Prostate gland (tissue), 2 donors: ENCODE results near the gene KIR3DL3.
"Not testable (repeated sequence)": the region's sequence is repeated elsewhere in the genome, so short reads cannot be mapped to it uniquely, and the experiment has no call there.

Experiments used
- POLR2AphosphoS5 ChIP-seq: sonication (generic); formaldehyde crosslinking; IDR thresholded peaks from one replicate; pipeline ENCODE4 v1.6.1; 2017; ENCODE audit warnings: antibody characterized with exemption
- TF ChIP-seq, protein P1 (sequence below), 4 experiments: fragments of 200-600 bp in 2 of 4; fragments of 450-650 bp in 2 of 4; sonication (generic) in 2 of 4; IDR thresholded peaks; 1 replicate in 3 of 4; 2 replicates in 1 of 4; pipeline ENCODE4 v1.5.1; 2016 to 2019; ENCODE audit warnings: antibody characterized with exemption in 4 of 4, mild to moderate bottlenecking in 2 of 4, moderate library complexity in 2 of 4

DNA sequence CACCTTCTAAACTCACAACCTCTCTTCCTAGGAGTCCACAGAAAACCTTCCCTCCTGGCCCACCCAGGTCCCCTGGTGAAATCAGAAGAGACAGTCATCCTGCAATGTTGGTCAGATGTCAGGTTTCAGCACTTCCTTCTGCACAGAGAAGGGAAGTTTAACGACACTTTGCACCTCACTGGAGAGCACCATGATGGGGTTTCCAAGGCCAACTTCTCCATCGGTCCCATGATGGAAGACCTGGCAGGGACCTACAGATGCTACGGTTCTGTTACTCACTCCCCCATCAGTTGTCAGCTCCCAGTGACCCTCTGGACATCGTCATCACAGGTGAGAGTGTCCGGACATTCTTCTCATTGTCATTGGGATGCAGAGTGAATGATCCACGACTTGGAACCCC is 34.3 kb downstream of the KIR3DL3 start:
- not testable (repeated sequence) for TF ChIP-seq POLR2AphosphoS5
- TF ChIP-seq, protein P1, sequence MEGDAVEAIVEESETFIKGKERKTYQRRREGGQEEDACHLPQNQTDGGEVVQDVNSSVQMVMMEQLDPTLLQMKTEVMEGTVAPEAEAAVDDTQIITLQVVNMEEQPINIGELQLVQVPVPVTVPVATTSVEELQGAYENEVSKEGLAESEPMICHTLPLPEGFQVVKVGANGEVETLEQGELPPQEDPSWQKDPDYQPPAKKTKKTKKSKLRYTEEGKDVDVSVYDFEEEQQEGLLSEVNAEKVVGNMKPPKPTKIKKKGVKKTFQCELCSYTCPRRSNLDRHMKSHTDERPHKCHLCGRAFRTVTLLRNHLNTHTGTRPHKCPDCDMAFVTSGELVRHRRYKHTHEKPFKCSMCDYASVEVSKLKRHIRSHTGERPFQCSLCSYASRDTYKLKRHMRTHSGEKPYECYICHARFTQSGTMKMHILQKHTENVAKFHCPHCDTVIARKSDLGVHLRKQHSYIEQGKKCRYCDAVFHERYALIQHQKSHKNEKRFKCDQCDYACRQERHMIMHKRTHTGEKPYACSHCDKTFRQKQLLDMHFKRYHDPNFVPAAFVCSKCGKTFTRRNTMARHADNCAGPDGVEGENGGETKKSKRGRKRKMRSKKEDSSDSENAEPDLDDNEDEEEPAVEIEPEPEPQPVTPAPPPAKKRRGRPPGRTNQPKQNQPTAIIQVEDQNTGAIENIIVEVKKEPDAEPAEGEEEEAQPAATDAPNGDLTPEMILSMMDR (IDR thresholded peaks at IDR 0.05), result not testable (repeated sequence)
